Glutamatergic neuron (in vitro differentiated cells): ENCODE results near the gene LBX1. TPM values are rescaled to one million over a fixed set of nuclear protein-coding genes. Genes with fewer than 3 reads are reported as not detected.

Experiments
- DNase-seq: peaks from one replicate; pipeline ENCODE4 v3.0.0; 2022
- H3K27ac Mint-ChIP-seq: one replicate; pipeline ENCODE4 v1.8.0; 2020; ENCODE audit warnings: mild to moderate bottlenecking, mixed read lengths, inconsistent platforms; ENCODE audit not compliant: unreplicated experiment
- H3K27me3 Mint-ChIP-seq: one replicate; pipeline ENCODE4 v1.8.0; 2020; ENCODE audit warnings: mild to moderate bottlenecking, moderate library complexity, mixed read lengths, inconsistent platforms; ENCODE audit not compliant: unreplicated experiment
- H3K36me3 Mint-ChIP-seq: one replicate; pipeline ENCODE4 v1.8.0; 2020; ENCODE audit warnings: mild to moderate bottlenecking, mixed read lengths, inconsistent platforms; ENCODE audit not compliant: unreplicated experiment
- H3K4me1 Mint-ChIP-seq: one replicate; pipeline ENCODE4 v1.8.0; 2020; ENCODE audit warnings: mild to moderate bottlenecking, low read depth, mixed read lengths, inconsistent platforms; ENCODE audit not compliant: unreplicated experiment
- H3K4me3 Mint-ChIP-seq: one replicate; pipeline ENCODE4 v1.8.0; 2020; ENCODE audit warnings: mild to moderate bottlenecking, mixed read lengths, inconsistent platforms; ENCODE audit not compliant: unreplicated experiment
- H3K9me3 Mint-ChIP-seq: one replicate; pipeline ENCODE4 v1.8.0; 2020; ENCODE audit warnings: mild to moderate bottlenecking, moderate library complexity, mixed read lengths, inconsistent platforms; ENCODE audit not compliant: unreplicated experiment
- CTCF ChIP-seq: fragments of 200-600 bp; sonication (generic); IDR thresholded peaks from one replicate; pipeline ENCODE4 v1.5.0; 2021; ENCODE audit not compliant: partially characterized antibody, unreplicated experiment
- total RNA-seq: library from RNA; stranded (reverse); fragmentation: NEBNext Ultra II Directional; extraction: Animal tissue kit (Norgen Biotek cat#: 25700); gene quantifications from one replicate; pipeline ENCODE4 v1.2.1, GENCODE V29; 2021; ENCODE audit not compliant: unreplicated experiment

Gene LBX1
- total RNA-seq, 1 donor from 2014 or later = not detected

GRCh38 chr10:101257084-101257483, 27.8 kb upstream of the LBX1 start:
- Mint-ChIP-seq H3K27me3 (peaks cover 7% of the 10 kb centered on the region), H3K4me1 (peaks cover 2% of the 10 kb centered on the region), H3K4me3 (no peak overlapping the region)

GRCh38 chr10:101256387-101256786, 27.1 kb upstream of the LBX1 start:
- no peak for DNase-seq
- Mint-ChIP-seq H3K4me1 (peaks cover 1% of the 10 kb centered on the region), H3K27me3 (peaks cover 9% of the 10 kb centered on the region), H3K4me3 (no peak overlapping the region), H3K9me3 (peaks cover 7% of the 10 kb centered on the region), H3K27ac (no peak overlapping the region), H3K36me3 (no peaks in the 10 kb centered on the region)
- no peak for TF ChIP-seq CTCF

More at GRCh38 chr10:101257084-101257483, 27.8 kb upstream of the LBX1 start:
- no peak for TF ChIP-seq CTCF
- Mint-ChIP-seq H3K27ac (no peak overlapping the region), H3K36me3 (no peaks in the 10 kb centered on the region), H3K9me3 (peaks cover 5% of the 10 kb centered on the region)
- DNase-seq = no peak

DNA sequence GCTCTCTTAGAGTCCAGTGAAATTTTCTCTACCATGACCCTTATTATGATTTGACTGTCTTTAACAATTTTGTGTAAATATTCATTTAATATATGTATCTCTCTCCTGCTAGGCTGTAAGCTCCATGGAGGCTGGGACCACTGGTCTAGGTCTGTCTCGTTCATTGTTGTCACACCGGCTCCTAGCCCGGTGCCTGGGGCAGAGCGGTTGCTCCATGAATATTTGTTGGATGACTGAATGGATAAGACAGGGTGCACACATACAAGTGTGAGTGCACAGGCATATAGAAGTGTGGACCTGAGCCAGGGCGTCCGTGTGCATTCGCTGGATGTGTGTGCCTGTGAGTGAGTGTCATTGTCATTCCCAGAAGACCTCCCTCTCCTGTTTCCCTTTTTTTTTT, 20.9 kb upstream of the LBX1 start:
- Mint-ChIP-seq H3K4me1 (peaks cover 7% of the 10 kb centered on the region), H3K27ac (no peak overlapping the region), H3K4me3 (no peak overlapping the region), H3K36me3 (peaks cover 2% of the 10 kb centered on the region), H3K27me3 (peaks cover 8% of the 10 kb centered on the region), H3K9me3 (peaks cover 5% of the 10 kb centered on the region)
- no peak for DNase-seq
- TF ChIP-seq CTCF = no peak

DNA sequence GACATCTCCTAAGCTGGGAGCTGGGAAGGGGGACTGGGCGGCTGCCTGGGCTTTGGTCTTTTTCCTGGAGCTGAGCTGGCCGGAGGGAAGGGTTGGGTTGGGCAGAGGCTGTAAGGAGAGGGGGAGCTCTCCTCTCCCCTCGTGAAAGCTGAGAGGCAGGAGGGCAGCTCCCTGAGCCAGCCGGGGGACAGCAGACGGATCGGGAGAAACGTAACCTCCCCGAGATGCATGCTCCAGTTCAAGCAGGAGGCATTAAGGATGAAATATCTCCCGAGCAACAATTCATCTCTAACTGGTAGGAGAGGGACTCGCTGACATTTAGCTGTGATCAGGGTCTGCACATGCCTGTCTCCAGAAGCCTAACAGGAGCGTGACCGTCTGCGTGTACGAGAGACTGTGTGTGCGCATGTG, 19.9 kb upstream of the LBX1 start:
- H3K36me3 Mint-ChIP-seq = peaks cover 4% of the 10 kb centered on the region
- H3K4me1 Mint-ChIP-seq = peaks cover 14% of the 10 kb centered on the region
- no peak overlapping the region for H3K27ac Mint-ChIP-seq
- H3K27me3 Mint-ChIP-seq = peaks cover 5% of the 10 kb centered on the region
- no peak for DNase-seq
- H3K4me3 Mint-ChIP-seq = no peak overlapping the region
- peaks cover 5% of the 10 kb centered on the region for H3K9me3 Mint-ChIP-seq
- no peak for TF ChIP-seq CTCF

- Mint-ChIP-seq H3K4me3 (no peak overlapping the region), H3K36me3 (peaks cover 4% of the 10 kb centered on the region), H3K4me1 (peaks cover 15% of the 10 kb centered on the region), H3K9me3 (peaks cover 3% of the 10 kb centered on the region), H3K27me3 (peaks cover 5% of the 10 kb centered on the region), H3K27ac (no peak overlapping the region)
- no peak for DNase-seq
- TF ChIP-seq CTCF = no peak
Observed at GRCh38 chr10:101246639-101247038, 17.4 kb upstream of the LBX1 start.
